Esophagus muscularis mucosa (tissue), 4 donors: ENCODE results near the gene UST.

Source experiments
- CTCF ChIP-seq, 3 experiments: fragments of 200-600 bp in 2 of 3; fragments of 450-650 bp in 1 of 3; sonication (generic) in 2 of 3; IDR thresholded peaks; one replicate each; pipeline ENCODE4 v1.5.1; 2017 to 2019; ENCODE audit warnings: antibody characterized with exemption in 3 of 3, mild to moderate bottlenecking in 2 of 3, moderate library complexity in 1 of 3
- EP300 ChIP-seq: sonication (generic); formaldehyde crosslinking; IDR thresholded peaks from one replicate; pipeline ENCODE4 v1.6.1; 2017; ENCODE audit warnings: antibody characterized with exemption
- POLR2A ChIP-seq: fragments of 450-650 bp; IDR thresholded peaks from one replicate; pipeline ENCODE4 v1.6.1; 2017; ENCODE audit warnings: antibody characterized with exemption, moderate library complexity, mild to moderate bottlenecking, low read depth
- POLR2AphosphoS5 ChIP-seq, 2 donors: sonication (generic); formaldehyde crosslinking; IDR thresholded peaks; one replicate each; pipeline ENCODE4 v1.6.1; 2017; ENCODE audit warnings: antibody characterized with exemption in 2 of 2

GRCh38 chr6:148928811-148929210 is 182.0 kb downstream of the UST start:
- TF ChIP-seq POLR2A, result no peak
- TF ChIP-seq CTCF (IDR thresholded peaks at IDR 0.05), result no peak
- TF ChIP-seq POLR2AphosphoS5 (IDR thresholded peaks at IDR 0.05), result no peak
- no peak for TF ChIP-seq EP300
